Liver (tissue), 9 donors: ENCODE results near the gene WDR59. TPM values are rescaled to one million over a fixed set of nuclear protein-coding genes. Genes with fewer than 3 reads are reported as not detected.
A peak's percentile ranks its signal among the peaks of the same experiment; 100 is the strongest.

Source experiments
- DNase-seq: peaks from one replicate; pipeline ENCODE4 v3.0.0-alpha.2; 2017; ENCODE audit warnings: low spot score
- H3K27ac ChIP-seq, 2 donors: one replicate each; pipeline ENCODE4 v1.7.0; 2013; ENCODE audit warnings: inconsistent platforms in 2 of 2, low read length in 2 of 2, control low read depth in 1 of 2, low read depth in 1 of 2, mild to moderate bottlenecking in 1 of 2
- H3K27me3 ChIP-seq, 4 donors: one replicate each; pipeline versions ENCODE4 v1.6.1 to v1.7.0; 2013; ENCODE audit warnings: low read length in 3 of 4, inconsistent platforms in 1 of 4, mild to moderate bottlenecking in 1 of 4, moderate library complexity in 1 of 4; ENCODE audit not compliant: control insufficient read depth in 4 of 4, insufficient read depth in 4 of 4
- H3K36me3 ChIP-seq, 4 donors: one replicate each; pipeline versions ENCODE4 v1.6.1 to v1.7.0; 2013; ENCODE audit warnings: low read length in 3 of 4, mild to moderate bottlenecking in 3 of 4, low read depth in 1 of 4, moderate library complexity in 1 of 4; ENCODE audit not compliant: control insufficient read depth in 4 of 4, insufficient read depth in 3 of 4
- H3K4me1 ChIP-seq, 4 donors: one replicate each; pipeline versions ENCODE4 v1.6.1 to v1.7.0; 2013; ENCODE audit warnings: low read length in 3 of 4, mild to moderate bottlenecking in 3 of 4, moderate library complexity in 1 of 4; ENCODE audit not compliant: control insufficient read depth in 4 of 4, insufficient read depth in 4 of 4
- H3K4me3 ChIP-seq, 3 donors: one replicate each; pipeline versions ENCODE4 v1.6.1 to v1.7.0; 2013; ENCODE audit warnings: low read length in 3 of 3, control low read depth in 1 of 3, low read depth in 1 of 3, mild to moderate bottlenecking in 1 of 3
- H3K9ac ChIP-seq, 2 donors: one replicate each; pipeline ENCODE4 v1.7.0; 2013; ENCODE audit warnings: low read length in 2 of 2, mild to moderate bottlenecking in 2 of 2, moderate library complexity in 2 of 2, control low read depth in 1 of 2, low read depth in 1 of 2
- H3K9me3 ChIP-seq, 4 donors: one replicate each; pipeline versions ENCODE4 v1.6.1 to v1.7.0; 2013; ENCODE audit warnings: low read length in 3 of 4; ENCODE audit not compliant: control insufficient read depth in 4 of 4
- ATF3 ChIP-seq: IDR thresholded peaks from 2 replicates; pipeline ENCODE4 v1.6.1; 2016; ENCODE audit warnings: antibody characterized with exemption
- CTCF ChIP-seq: fragments of 150-350 bp; IDR thresholded peaks from 2 replicates; pipeline ENCODE4 v1.5.1; 2017; ENCODE audit warnings: improper control_type of control experiment, low read depth, low read length; ENCODE audit not compliant: missing input control
- EGR1 ChIP-seq, 2 donors: IDR thresholded peaks; 2 replicates each; pipeline ENCODE4 v1.6.1; 2016 to 2018; ENCODE audit warnings: antibody characterized with exemption in 2 of 2, low read depth in 2 of 2
- FOXA2 ChIP-seq: IDR thresholded peaks from 2 replicates; pipeline ENCODE4 v1.6.1; 2016; ENCODE audit warnings: antibody characterized with exemption
- GABPA ChIP-seq, 2 donors: IDR thresholded peaks in 1 of 2; conservative IDR thresholded peaks in 1 of 2; 2 replicates each; pipeline ENCODE4 v1.6.1; 2016; ENCODE audit warnings: antibody characterized with exemption in 2 of 2, mild to moderate bottlenecking in 1 of 2, moderate library complexity in 1 of 2
- HNF4A ChIP-seq, 2 donors: conservative IDR thresholded peaks; 2 replicates each; pipeline ENCODE4 v1.6.1; 2016; ENCODE audit warnings: antibody characterized with exemption in 2 of 2, mild to moderate bottlenecking in 2 of 2
- JUND ChIP-seq, 2 donors: IDR thresholded peaks; 2 replicates each; pipeline ENCODE4 v1.6.1; 2016; ENCODE audit warnings: antibody characterized with exemption in 2 of 2
- MAX ChIP-seq: IDR thresholded peaks from 2 replicates; pipeline ENCODE4 v1.6.1; 2016; ENCODE audit warnings: antibody characterized with exemption
- NR2F2 ChIP-seq: IDR thresholded peaks from 2 replicates; pipeline ENCODE4 v1.6.1; 2016; ENCODE audit warnings: antibody characterized with exemption
- RAD21 ChIP-seq, 2 donors: IDR thresholded peaks; 2 replicates each; pipeline ENCODE4 v1.6.1; 2016; ENCODE audit warnings: antibody characterized with exemption in 2 of 2, mild to moderate bottlenecking in 2 of 2
- REST ChIP-seq: IDR thresholded peaks from 2 replicates; pipeline ENCODE4 v1.6.1; 2016; ENCODE audit warnings: antibody characterized with exemption, mild to moderate bottlenecking
- RXRA ChIP-seq, 2 donors: IDR thresholded peaks; 2 replicates each; pipeline ENCODE4 v1.6.1; 2017 to 2018; ENCODE audit warnings: antibody characterized with exemption in 2 of 2, mild to moderate bottlenecking in 1 of 2
- SP1 ChIP-seq: IDR thresholded peaks from 2 replicates; pipeline ENCODE4 v1.6.1; 2018; ENCODE audit warnings: antibody characterized with exemption, mild to moderate bottlenecking
- TAF1 ChIP-seq: conservative IDR thresholded peaks from 2 replicates; pipeline ENCODE4 v1.6.1; 2016; ENCODE audit warnings: antibody characterized with exemption, mild to moderate bottlenecking
- YY1 ChIP-seq: IDR thresholded peaks from 2 replicates; pipeline ENCODE4 v1.6.1; 2016; ENCODE audit warnings: antibody characterized with exemption, mild to moderate bottlenecking
- ZBTB33 ChIP-seq: IDR thresholded peaks from 2 replicates; pipeline ENCODE4 v1.6.1; 2016; ENCODE audit warnings: antibody characterized with exemption
- WGBS: extraction: QIAGEN DNeasy Blood & Tissue Kit; methylation state at CpG from one replicate; pipeline ENCODE4 v1.1.7; 2013; 5-methylcytosine and 5-hydroxymethylcytosine counted together
- polyA plus RNA-seq, 2 donors: library from polyadenylated mRNA; stranded (reverse) in 1 of 2; unstranded in 1 of 2; fragments of 200-250 nt in 1 of 2; fragments of >200 nt in 1 of 2; fragmentation: Nextera tagmentation in 1 of 2; extraction: Ambion mirVana in 1 of 2; gene quantifications; one replicate each; pipeline versions ENCODE4 v1.2.1 to v1.2.3, GENCODE V29; 2013 to 2015
- total RNA-seq, 2 donors: library from RNA; depleted of rRNA; stranded (reverse); fragments of >200 nt; gene quantifications; one replicate each; pipeline ENCODE4 v1.2.3, GENCODE V29; 2014
- donor health status: healthy.
- donor health status: healthy.
- donor health status: healthy.
- donor health status: healthy.
- donor health status: healthy.

Gene WDR59
- total RNA-seq (10 to 100 TPM; 17.7 to 29.7 TPM), polyA plus RNA-seq (10 to 100 TPM; 14.1 to 30.3 TPM)

- Histone ChIP-seq H3K27me3 (no peaks in the 10 kb centered on the region), H3K27ac (peak within 1 kb of the TSS; percentile 79 to 83), H3K9me3 (no peaks in the 10 kb centered on the region), H3K4me3 (peak within 1 kb of the TSS; percentile 89 to 97 (median 93)), H3K9ac (peak within 1 kb of the TSS; percentile 75 to 76), H3K36me3 (no peaks in the 10 kb centered on the region), H3K4me1 (peaks cover 0 to 23% (median 7%) of the 10 kb centered on the region in 4 donors)
- under 1% methylated on average over 68 of the region's 68 CpGs for WGBS
- peak; percentile 99 for DNase-seq
- TF ChIP-seq JUND (IDR thresholded peaks at IDR 0.05) (peak in 1 of 2 donors; percentile 79), GABPA (IDR thresholded peaks at IDR 0.05 in 1 of 2, conservative IDR thresholded peaks at IDR 0.05 in 1 of 2) (peak; percentile 10 to 79), SP1 (peak; percentile 80), RAD21 (IDR thresholded peaks at IDR 0.05) (peak; percentile 34 to 50), RXRA (IDR thresholded peaks at IDR 0.05) (peak; percentile 37 to 63), TAF1 (no peak), MAX (peak; percentile 88), FOXA2 (no peak), ZBTB33 (peak; percentile 81), YY1 (peak; percentile 73), HNF4A (conservative IDR thresholded peaks at IDR 0.05) (peak; percentile 31 to 35), EGR1 (IDR thresholded peaks at IDR 0.05; ENCODE audit: low read depth in 2 of 2) (peak; percentile 69 to 75), REST (no peak), NR2F2 (peak; percentile 30), ATF3 (peak; percentile 63), CTCF (no peak)
Observed at GRCh38 chr16:74984529-74985296, at the start of gene WDR59. WDR59 (minus strand) TSS chr16:74985123; CDS start chr16:74985017, 106 bp downstream.
